ENCODE measurements around the gene B4GALT5.

- TF ChIP-seq CTCF (IDR thresholded peaks at IDR 0.05) (no peak), POLR2A (IDR thresholded peaks at IDR 0.05) (peak; percentile 49 to 78)
Measured at GRCh38 chr20:49713753-49714712, at the start of gene B4GALT5.
